Effector memory CD8-positive, alpha-beta T cell (primary cell): ENCODE results near the gene CARMIL3.
"Not testable (repeated sequence)": the region's sequence is repeated elsewhere in the genome, so short reads cannot be mapped to it uniquely, and the experiment has no call there.

Experiments
- ATAC-seq: fragments of 150-1000 bp; cut with Tn5 transposase; replicated peaks from 2 replicates; pipeline ENCODE4 v1.10.0; 2021; ENCODE audit warnings: mild to moderate bottlenecking, moderate library complexity
- DNase-seq, 3 experiments: peaks; one replicate each; pipeline ENCODE4 v3.0.0; 2021
- H3K27ac Mint-ChIP-seq, 2 donors: one replicate each; pipeline ENCODE4 v1.8.0; 2022; ENCODE audit warnings: mild to moderate bottlenecking in 2 of 2, mixed read lengths in 2 of 2, moderate library complexity in 2 of 2
- H3K27me3 Mint-ChIP-seq, 2 donors: one replicate each; pipeline ENCODE4 v1.8.0; 2022; ENCODE audit warnings: mixed read lengths in 2 of 2
- H3K36me3 Mint-ChIP-seq: one replicate; pipeline ENCODE4 v1.8.0; 2022; ENCODE audit warnings: mild to moderate bottlenecking, moderate library complexity, mixed read lengths; ENCODE audit not compliant: insufficient read depth
- H3K4me1 Mint-ChIP-seq, 2 donors: one replicate each; pipeline ENCODE4 v1.8.0; 2022; ENCODE audit warnings: low read depth in 2 of 2, mixed read lengths in 2 of 2
- H3K4me3 Mint-ChIP-seq, 2 donors: one replicate each; pipeline ENCODE4 v1.8.0; 2022; ENCODE audit warnings: mild to moderate bottlenecking in 2 of 2, mixed read lengths in 2 of 2, moderate library complexity in 2 of 2
- H3K9me3 Mint-ChIP-seq, 2 donors: one replicate each; pipeline ENCODE4 v1.8.0; 2022; ENCODE audit warnings: mixed read lengths in 2 of 2

CARMIL3 gene

DNA sequence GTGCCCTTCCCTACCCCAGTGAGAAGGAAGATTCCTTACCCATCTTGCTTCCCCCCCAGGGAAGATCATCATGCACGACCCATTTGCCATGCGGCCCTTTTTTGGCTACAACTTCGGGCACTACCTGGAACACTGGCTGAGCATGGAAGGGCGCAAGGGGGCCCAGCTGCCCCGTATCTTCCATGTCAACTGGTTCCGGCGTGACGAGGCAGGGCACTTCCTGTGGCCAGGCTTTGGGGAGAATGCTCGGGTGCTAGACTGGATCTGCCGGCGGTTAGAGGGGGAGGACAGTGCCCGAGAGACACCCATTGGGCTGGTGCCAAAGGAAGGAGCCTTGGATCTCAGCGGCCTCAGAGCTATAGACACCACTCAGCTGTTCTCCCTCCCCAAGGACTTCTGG, 51.6 kb downstream of the CARMIL3 start:
- no peak for DNase-seq
- Mint-ChIP-seq H3K27me3 (no peaks in the 10 kb centered on the region), H3K9me3 (no peaks in the 10 kb centered on the region), H3K27ac (peak overlapping the region in 1 of 2 donors; percentile 2), H3K4me3 (no peak overlapping the region), H3K4me1 (peaks cover under 1 to 4% of the 10 kb centered on the region in 2 donors), H3K36me3 (peaks cover 11% of the 10 kb centered on the region)
- ATAC-seq: no peak

DNA sequence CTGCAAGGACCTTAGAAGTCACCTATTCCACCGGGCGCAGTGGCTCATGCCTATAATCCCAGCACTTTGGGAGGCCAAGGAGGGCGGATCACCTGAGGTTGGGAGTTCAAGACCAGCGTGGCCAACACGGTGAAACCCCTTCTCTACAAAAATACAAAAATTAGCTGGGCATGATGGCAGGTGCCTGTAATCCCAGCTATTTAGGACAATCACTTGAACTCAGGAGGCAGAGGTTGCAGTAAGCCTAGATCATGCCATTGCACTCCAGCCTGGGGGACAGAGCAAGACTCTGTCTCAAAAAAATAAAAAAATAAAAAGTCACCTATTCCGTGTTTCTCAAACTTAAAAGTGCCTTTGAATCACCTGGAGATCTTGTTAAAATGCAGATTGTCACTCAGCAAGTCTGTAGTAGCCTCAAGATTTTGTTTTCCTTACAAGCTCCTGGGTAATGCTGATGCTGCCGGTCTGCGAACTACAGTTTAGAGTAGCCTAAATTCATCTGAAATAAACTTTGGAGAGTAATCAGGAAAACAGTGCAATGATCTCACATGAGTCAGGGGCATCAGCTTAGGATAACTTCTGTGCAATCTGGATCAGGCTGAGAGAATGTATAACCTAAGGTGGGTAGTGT, 53.9 kb downstream of the CARMIL3 start:
- H3K9me3 Mint-ChIP-seq, DNase-seq, H3K4me3 Mint-ChIP-seq, ATAC-seq, H3K27ac Mint-ChIP-seq, H3K36me3 Mint-ChIP-seq, H3K27me3 Mint-ChIP-seq: not testable (repeated sequence)
- H3K4me1 Mint-ChIP-seq: peaks cover 6 to 11% of the 10 kb centered on the region in 2 donors

DNA sequence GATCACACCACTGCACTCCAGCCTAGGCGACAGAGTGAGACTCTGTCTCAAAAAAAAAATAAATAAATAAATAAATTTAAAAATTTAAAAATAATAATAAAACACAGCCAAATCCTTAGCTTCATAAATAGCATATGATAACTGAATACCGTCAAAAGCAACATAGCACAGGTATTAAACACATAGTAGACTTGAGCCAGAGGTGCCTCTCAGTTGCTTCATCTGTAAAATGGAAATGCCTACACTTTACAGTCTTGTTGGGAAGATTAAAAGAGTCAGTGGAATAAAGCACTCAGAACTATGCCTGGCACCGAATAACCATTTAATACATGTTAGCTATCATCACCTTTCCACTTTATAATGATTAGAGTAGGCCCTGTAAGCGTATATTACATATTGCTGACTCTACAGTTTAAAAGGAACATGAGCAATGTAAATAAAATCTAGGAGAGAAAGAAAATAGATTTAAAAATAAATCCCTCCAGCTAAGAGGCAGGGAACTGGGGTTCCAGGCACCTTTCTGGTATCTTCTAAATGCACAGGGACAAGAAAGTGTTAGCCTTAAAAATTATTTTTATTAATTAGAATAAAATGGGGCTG, 55.0 kb downstream of the CARMIL3 start:
- Mint-ChIP-seq H3K27me3 (no peaks in the 10 kb centered on the region), H3K4me3 (no peak overlapping the region), H3K36me3 (no peaks in the 10 kb centered on the region), H3K27ac (no peak overlapping the region), H3K4me1 (peaks cover 6 to 11% of the 10 kb centered on the region in 2 donors), H3K9me3 (no peaks in the 10 kb centered on the region)
- DNase-seq: no peak
- no peak for ATAC-seq

DNA sequence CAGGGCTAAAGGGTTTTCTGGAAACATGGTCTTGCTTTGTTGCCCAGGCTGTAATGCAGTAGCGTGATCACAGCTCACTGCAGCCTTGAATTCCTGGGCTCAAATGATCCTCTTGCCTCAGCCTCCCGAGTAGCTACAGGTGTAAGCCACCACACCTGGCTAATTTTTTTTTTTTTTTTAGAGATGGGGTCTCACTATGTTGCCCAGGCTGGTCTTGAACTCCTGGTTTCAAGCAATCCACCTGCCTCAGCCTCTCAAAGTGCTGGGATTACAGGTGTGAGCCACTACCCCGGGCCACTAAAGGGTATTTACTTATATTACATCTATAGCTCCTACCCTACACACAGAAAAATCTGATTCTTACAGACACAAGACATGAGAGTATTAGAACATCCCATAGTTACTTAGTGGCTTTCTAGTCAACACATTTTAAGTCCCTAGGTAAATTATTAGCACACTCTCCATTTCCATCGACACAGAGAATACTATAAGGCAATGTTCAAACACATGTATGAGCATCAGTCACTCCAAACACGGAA, 56.6 kb downstream of the CARMIL3 start:
- Mint-ChIP-seq H3K27me3 (no peaks in the 10 kb centered on the region), H3K9me3 (no peaks in the 10 kb centered on the region), H3K4me1 (peaks cover 6 to 11% of the 10 kb centered on the region in 2 donors), H3K27ac (peak overlapping the region; percentile 90 to 92), H3K36me3 (no peaks in the 10 kb centered on the region), H3K4me3 (no peak overlapping the region)
- DNase-seq (no peak), ATAC-seq (no peak)

DNA sequence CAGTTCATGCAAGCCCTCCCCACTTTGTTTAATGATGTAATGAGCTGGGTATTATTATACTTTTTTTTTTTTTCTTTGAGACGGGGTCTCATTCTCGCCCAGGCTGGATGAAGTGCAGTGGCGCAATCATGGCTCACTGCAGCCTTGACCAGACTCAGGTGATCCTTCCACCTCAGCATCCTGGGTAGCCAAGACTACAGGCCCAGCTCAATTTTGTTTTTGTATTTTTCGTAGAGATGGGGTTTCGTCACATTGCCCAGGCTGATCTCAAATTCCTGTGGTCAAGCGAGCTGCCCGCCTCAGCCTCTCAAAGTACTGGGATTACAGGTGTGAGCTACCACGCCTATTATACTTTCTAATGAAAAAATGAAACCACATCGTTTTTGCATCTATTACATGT, 58.3 kb downstream of the CARMIL3 start:
- Mint-ChIP-seq H3K27ac (no peak overlapping the region), H3K9me3 (no peaks in the 10 kb centered on the region), H3K36me3 (peaks cover 16% of the 10 kb centered on the region), H3K4me1 (peaks cover 9 to 12% of the 10 kb centered on the region in 2 donors), H3K27me3 (no peaks in the 10 kb centered on the region), H3K4me3 (no peak overlapping the region)
- ATAC-seq (no peak), DNase-seq (no peak)

DNA sequence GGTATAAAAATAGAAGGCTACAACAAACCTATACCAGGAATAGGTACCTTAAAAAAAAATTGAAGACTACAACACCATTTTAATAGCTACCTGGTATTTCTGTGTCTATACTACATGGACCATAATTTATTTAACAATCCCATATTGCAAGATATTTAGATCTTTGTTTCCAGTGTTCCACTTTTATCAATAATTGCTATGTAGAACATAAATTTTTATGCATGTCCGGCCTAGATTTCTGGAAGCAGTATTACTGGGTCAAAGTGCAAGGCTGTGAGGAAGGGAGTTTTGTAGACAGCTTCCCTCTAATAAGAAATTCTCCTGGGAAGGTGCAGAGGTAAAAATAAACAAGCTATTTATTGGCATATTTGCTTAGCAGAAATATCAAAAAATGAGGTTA, 58.7 kb downstream of the CARMIL3 start:
- no peak for DNase-seq
- H3K4me1 Mint-ChIP-seq: peaks cover 14 to 16% of the 10 kb centered on the region in 2 donors
- no peak overlapping the region for H3K27ac Mint-ChIP-seq
- H3K9me3 Mint-ChIP-seq: no peaks in the 10 kb centered on the region
- peaks cover 20% of the 10 kb centered on the region for H3K36me3 Mint-ChIP-seq
- no peak for ATAC-seq
- H3K27me3 Mint-ChIP-seq: no peaks in the 10 kb centered on the region
- H3K4me3 Mint-ChIP-seq: no peak overlapping the region

DNA sequence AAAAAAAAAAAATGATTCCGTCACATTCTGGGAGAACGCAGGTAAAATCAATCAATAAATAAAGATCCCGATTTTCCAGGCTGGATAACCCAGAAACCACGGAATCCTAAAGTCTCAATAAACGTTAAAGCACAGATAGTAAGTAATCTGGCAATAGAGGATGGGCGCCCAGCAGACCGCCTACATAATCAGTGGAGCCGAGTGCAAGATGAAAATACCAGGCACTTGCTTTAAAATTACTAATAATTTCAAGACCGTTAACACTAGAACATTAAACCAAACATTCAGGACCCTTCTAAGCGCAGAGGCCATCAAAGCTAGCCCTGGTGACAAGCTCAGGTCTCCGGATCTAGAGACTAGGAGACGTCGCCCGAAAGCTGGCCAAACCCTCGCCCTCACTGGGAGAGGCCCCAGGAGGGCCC, 61.6 kb downstream of the CARMIL3 start:
- no peak for ATAC-seq
- Mint-ChIP-seq H3K27ac (peak overlapping the region; percentile 99), H3K27me3 (no peaks in the 10 kb centered on the region), H3K4me1 (peaks cover 26 to 27% of the 10 kb centered on the region in 2 donors), H3K36me3 (peaks cover 45% of the 10 kb centered on the region), H3K9me3 (no peaks in the 10 kb centered on the region), H3K4me3 (peak overlapping the region; percentile 94 to 99)
- DNase-seq: no peak

DNA sequence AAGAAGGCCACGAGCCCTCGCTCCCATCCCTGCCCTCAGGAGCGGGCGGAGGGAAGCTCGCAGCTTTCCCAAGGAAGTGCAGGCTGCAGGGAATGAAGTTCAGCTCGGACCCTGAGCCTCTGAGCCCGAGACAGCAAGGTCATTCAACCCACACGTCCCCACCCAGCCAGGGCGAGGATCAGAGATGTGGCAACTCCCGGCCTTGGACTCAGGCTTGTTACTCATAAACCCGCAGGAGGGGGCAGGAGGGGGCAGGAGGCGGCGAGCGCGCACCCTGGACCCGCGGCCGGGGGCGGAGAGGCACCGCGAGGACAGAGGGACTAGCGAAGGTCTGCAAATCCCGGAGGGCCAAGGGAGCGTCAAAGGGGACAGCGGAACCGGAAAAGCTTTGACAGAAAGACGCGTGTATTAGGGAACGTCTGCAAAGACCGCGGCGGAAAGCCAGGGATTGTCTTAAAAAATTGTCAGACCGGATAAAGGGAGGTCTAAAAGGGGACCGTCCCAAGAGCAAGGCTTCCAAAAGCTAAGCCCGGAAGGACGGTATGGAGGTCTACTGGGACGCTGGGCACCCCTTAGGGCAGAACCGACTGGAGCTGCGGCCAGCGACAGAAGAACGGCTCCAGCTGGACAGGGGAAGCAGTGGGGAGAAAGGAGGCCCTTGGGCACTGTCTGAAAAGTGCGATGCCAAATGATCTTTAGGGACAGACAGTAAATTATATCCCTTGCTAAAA, 62.2 kb downstream of the CARMIL3 start:
- DNase-seq: peak in 2 of 3 experiments; percentile 70 to 73
- peaks cover 21 to 23% of the 10 kb centered on the region in 2 donors for H3K4me1 Mint-ChIP-seq
- peak overlapping the region; percentile 94 to 99 for H3K4me3 Mint-ChIP-seq
- peak; percentile 31 for ATAC-seq
- peaks cover 51% of the 10 kb centered on the region for H3K36me3 Mint-ChIP-seq
- peak overlapping the region; percentile 99 for H3K27ac Mint-ChIP-seq
- H3K9me3 Mint-ChIP-seq: no peaks in the 10 kb centered on the region
- H3K27me3 Mint-ChIP-seq: no peaks in the 10 kb centered on the region

DNA sequence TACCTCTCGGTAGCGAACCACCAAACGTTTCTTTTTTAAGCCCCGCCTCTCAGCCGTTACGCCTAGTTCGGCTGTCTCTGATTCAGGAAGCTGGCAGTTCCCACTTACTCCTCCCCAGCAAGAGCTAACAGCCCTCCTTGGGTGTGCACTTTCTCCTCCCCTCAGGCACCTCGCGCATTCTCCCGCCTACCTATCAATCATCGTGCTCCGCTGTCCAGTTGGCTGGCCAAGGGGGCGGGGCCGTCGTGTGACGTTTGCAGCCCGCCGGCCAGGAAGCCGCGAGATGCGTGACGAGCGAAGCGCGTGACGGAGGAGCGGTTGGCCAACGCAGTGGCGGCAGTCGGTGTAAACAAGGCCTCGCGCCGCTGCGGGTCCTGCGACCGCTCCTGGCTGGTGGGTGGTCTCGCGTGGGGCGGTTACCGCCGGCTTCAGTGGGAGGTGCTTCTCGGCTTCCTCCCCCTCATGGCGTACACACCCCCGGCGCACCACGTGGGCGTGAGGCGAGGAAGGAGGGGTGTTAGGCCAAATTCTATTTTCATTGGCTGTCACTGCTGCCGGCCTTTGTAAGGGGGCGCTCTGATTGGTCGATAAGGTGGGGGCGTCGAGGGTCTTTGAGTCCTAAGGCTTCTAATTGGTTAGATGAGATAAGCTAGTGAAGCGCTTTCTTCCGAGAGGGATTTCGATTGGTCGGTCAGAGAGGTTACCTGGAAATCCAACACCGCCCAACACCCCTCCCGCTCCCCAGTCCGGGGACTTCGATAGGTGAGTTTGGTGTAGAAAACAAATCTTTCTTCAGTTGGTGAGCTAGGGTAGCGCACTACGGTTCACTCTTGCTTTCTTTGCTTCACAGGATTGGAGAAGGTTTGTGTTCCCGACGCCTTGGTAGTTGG, 63.0 kb downstream of the CARMIL3 start, which contains the start of the genes DCAF11 and NRL:
DCAF11 (plus strand) TSS at position 246 of the 890 bp plus-strand sequence. CDS start 818 bp downstream, outside the sequence.
NRL (minus strand) TSS at position 418 of the 890 bp plus-strand sequence. CDS start 32,101 bp downstream, outside the sequence.
- ATAC-seq (peak; percentile 82), DNase-seq (peak; percentile 98)
- peaks cover 59% of the 10 kb centered on the region for H3K36me3 Mint-ChIP-seq
- H3K4me1 Mint-ChIP-seq: peaks cover 19 to 22% of the 10 kb centered on the region in 2 donors
- H3K9me3 Mint-ChIP-seq: no peaks in the 10 kb centered on the region
- H3K27ac Mint-ChIP-seq: peak within 1 kb of the TSS; percentile 99
- no peaks in the 10 kb centered on the region for H3K27me3 Mint-ChIP-seq
- peak within 1 kb of the TSS; percentile 94 to 99 for H3K4me3 Mint-ChIP-seq

DNA sequence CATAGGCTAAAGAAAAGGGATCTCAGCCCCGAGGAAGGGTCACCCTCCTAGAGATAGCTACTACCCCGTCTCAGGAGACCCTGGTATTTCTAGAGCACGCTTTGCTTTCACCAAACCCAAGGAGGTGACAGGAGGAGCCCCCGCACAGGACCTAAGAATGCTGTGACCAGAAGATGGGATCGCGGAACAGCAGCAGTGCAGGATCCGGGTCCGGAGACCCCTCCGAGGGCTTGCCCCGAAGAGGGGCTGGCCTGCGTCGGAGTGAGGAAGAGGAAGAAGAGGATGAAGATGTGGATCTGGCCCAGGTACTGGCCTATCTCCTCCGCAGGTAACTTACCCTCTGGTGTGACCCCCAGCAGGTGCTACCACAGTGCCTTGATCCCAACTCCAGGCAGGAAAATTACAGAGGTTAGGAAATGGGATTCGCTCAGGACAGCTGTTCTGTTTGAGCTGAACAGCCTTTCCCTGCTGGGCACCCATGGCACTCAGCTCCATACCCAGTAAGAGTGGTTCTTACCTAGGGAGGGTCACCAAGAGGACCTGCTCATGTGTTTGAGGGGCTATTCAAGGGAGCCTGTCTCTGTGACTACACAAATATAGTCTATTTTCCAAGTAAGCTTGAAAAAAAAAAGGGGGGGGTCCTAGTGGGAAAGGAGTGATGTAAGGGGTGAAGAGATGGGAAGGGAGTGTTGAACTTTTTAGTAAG, 63.8 kb downstream of the CARMIL3 start:
- H3K27me3 Mint-ChIP-seq: no peaks in the 10 kb centered on the region
- ATAC-seq: no peak
- peak overlapping the region; percentile 94 to 99 for H3K4me3 Mint-ChIP-seq
- H3K36me3 Mint-ChIP-seq: peaks cover 65% of the 10 kb centered on the region
- peaks cover 19 to 22% of the 10 kb centered on the region in 2 donors for H3K4me1 Mint-ChIP-seq
- H3K27ac Mint-ChIP-seq: peak overlapping the region; percentile 99
- DNase-seq: no peak
- H3K9me3 Mint-ChIP-seq: no peaks in the 10 kb centered on the region

DNA sequence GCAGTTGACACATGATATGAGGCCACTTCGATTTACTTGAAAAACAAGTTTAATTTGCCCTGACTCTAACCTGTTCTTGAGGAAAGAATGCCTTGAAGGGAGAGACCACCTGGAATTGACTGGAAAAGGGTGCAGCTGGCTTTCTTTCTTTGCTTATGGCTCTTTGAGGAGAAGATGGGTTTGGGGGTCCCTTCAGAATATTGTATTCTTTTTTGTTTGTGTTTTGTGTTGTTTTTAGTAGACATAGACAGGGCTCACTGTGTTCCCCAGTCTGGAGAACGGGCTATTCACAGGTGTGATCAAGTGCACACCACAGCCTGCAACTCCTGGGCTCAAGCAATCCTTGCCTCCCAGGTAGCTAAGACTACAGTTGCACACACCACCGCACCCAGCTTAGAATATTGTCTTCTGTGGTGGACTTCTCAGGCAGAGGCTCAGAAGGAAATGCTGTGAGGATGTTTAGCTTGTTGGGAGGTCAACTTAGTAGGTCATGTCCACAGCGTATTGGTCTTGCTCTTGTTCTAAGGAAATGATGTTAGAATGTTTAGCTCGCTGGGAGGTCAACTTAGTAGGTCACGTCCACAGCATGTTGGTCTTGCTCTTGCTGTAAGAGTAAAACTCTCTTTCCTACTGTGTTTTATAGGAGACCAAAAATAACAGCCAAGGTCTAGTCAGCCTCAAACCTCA, 64.5 kb downstream of the CARMIL3 start:
- Mint-ChIP-seq H3K27me3 (no peaks in the 10 kb centered on the region), H3K9me3 (no peaks in the 10 kb centered on the region), H3K36me3 (peaks cover 72% of the 10 kb centered on the region), H3K4me1 (peaks cover 19 to 22% of the 10 kb centered on the region in 2 donors), H3K27ac (peak overlapping the region; percentile 99), H3K4me3 (peak overlapping the region; percentile 94 to 99)
- no peak for DNase-seq
- no peak for ATAC-seq

DNA sequence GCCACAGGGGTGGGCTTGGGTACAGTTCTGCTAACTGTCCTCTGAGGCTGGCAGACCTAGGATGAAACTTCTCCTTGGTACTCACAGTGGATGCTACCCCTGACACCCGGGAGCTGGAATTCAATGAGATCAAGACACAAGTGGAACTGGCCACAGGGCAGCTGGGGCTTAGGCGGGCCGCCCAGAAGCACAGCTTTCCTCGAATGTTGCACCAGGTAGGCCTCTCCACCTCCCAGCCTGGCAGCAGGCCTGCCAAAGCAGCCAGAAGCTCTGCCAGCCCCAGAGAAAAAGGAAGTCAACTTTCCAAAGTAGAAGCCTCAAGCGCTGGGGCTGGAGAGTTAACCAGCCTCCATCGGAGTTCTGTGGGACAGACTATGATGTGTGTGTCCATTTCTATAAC, 65.4 kb downstream of the CARMIL3 start:
- Mint-ChIP-seq H3K27ac (no peak overlapping the region), H3K4me3 (peak overlapping the region in 1 of 2 donors; percentile 1), H3K4me1 (peaks cover 19 to 22% of the 10 kb centered on the region in 2 donors), H3K36me3 (peaks cover 81% of the 10 kb centered on the region), H3K9me3 (no peaks in the 10 kb centered on the region), H3K27me3 (no peaks in the 10 kb centered on the region)
- DNase-seq: no peak
- no peak for ATAC-seq
